ENCODE measurements around the gene KSR2.

Gene KSR2

DNA sequence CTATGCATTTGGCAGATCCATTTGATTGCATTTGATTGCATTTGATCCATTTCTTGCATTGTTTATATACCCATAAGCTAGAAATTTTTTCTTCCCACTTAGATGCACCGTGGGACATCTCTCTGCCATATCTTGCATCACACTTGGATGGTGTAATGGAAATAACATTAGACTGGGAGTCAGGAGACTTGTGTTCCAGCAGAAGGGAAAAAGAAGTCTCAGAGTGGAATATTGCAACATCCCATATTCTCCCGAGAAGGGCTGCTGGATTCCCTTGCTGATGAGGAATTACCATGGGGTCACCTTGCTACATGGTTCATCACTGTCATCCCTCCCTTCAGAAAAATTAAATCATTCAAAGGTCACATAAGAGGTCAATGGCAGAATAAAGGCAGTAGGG lies 78.1 kb downstream of the KSR2 start:
- Histone ChIP-seq H3K4me3 (no peak overlapping the region), H3K27ac (no peak overlapping the region)
- TF ChIP-seq, protein P1, sequence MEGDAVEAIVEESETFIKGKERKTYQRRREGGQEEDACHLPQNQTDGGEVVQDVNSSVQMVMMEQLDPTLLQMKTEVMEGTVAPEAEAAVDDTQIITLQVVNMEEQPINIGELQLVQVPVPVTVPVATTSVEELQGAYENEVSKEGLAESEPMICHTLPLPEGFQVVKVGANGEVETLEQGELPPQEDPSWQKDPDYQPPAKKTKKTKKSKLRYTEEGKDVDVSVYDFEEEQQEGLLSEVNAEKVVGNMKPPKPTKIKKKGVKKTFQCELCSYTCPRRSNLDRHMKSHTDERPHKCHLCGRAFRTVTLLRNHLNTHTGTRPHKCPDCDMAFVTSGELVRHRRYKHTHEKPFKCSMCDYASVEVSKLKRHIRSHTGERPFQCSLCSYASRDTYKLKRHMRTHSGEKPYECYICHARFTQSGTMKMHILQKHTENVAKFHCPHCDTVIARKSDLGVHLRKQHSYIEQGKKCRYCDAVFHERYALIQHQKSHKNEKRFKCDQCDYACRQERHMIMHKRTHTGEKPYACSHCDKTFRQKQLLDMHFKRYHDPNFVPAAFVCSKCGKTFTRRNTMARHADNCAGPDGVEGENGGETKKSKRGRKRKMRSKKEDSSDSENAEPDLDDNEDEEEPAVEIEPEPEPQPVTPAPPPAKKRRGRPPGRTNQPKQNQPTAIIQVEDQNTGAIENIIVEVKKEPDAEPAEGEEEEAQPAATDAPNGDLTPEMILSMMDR (IDR thresholded peaks at IDR 0.05), result no peak
- no peak for DNase-seq (ENCODE audit: low spot score)

DNA sequence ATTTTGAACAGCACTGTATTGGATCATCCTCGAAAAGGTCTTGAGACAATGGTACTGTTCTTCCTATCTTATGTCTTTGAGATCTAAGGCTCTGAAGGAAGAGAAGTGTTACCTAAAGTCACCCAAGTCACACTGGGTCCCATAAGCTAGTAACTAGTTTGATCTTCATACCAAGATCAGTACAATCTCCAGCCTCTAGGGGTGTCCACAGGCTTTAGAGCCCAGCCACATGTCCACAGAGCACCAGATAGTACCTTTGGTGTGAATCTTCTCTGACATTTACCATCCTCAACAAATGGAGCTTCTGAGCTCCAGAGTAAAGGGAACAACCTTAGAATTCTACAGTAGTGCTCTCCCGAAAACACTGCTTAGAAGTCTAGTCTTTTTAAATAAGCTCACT lies 78.7 kb downstream of the KSR2 start:
- TF ChIP-seq, protein P1 (IDR thresholded peaks at IDR 0.05), result no peak

DNA sequence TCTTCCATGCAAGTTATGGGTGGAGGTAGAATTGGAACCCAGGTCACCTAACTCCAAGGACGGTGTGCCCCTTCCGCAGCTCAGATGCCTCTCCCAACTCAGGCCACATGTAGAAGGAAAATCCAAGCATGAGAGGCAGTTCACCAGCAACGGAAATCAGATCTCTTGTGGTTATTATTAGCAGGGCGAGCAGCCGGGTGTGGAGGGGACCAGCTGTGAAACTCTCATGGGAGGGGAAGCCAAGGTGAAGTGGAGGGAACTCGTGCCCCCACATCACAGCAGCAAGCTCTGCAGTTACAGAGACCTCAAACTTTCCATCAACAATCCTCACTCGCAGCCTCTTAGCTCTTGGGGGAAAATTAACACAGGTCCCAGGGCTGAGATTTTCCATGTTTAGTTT lies 79.7 kb downstream of the KSR2 start:
- TF ChIP-seq, protein P1 (IDR thresholded peaks at IDR 0.05), result no peak
- H3K4me3 ChIP-seq, result no peak overlapping the region
- H3K27ac ChIP-seq, result no peak overlapping the region
- no peak for DNase-seq (ENCODE audit: low spot score)

More for the DNA sequence above, 78.7 kb downstream of the KSR2 start:
- Histone ChIP-seq H3K27ac (no peak overlapping the region), H3K4me3 (no peak overlapping the region)
- no peak for DNase-seq (ENCODE audit: low spot score)

DNA sequence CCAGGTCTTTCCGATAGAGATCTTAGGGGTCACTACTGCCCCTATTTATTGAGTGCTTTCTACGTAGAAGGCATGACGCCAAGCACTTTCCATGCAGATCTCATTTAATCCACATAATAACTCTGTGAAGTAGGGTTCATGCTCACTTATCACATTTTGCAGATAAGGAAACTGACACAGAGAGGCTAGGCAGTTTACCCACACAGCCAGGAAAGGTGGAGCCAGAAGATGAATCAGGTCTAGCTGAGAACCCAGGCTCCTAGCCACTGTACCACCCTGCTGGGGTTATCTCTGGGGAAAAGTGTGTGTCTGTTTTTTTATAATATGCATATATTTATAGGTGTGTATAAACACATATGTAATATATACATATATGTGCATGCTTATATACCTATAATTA lies 83.6 kb downstream of the KSR2 start:
- Histone ChIP-seq H3K4me3 (no peak overlapping the region), H3K27ac (no peak overlapping the region)
- TF ChIP-seq, protein P1 (IDR thresholded peaks at IDR 0.05), result no peak
- DNase-seq (ENCODE audit: low spot score), result no peak

DNA sequence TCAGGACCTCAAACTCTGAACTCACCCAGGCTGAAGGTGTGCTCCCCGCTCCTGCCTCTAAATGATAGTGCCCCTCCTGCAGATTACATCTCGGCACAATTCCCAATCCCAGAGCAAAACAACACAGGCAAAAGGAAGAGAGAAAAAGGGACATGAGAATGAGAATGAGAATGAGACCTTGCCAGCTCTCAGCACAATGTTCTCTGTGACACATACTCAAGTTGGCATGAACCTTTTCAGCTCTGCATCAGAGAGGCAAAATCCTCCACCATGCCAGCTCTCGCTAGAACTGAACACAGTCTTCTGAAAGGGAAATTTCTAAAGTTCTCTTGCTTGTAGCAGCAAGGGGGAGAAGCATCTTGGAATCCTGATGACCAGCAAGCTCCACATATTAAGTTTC lies 84.6 kb downstream of the KSR2 start:
- Histone ChIP-seq H3K4me3 (no peak overlapping the region), H3K27ac (no peak overlapping the region)
- TF ChIP-seq, protein P1 (IDR thresholded peaks at IDR 0.05), result no peak
- DNase-seq (ENCODE audit: low spot score), result no peak

DNA sequence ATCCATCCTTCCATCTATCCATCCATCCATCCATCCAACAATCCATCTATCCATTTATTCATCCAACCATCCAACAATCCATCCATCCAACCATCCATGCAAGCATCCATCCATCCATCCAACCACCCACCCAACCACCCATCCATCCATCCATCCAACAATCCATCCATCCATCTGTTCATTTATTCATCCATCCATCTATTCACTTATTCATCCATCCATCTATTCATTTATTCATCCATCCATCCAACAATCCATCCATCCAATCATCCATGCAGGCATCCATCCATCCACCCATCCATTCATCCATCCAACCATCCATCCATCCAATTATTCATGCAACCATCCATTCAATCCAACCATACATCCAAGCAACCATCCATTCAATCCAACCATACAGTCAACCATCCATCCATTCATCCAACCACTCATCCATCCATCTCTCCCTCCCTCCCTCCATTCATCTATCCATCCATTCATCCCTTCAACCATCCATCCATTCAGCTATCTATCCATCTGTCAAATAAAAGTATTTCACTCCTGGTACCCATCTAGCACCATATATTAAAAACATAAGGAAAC lies 86.1 kb downstream of the KSR2 start:
- Histone ChIP-seq H3K27ac (no peak overlapping the region), H3K4me3 (no peak overlapping the region)
- no peak for DNase-seq (ENCODE audit: low spot score)
- TF ChIP-seq, protein P1 (IDR thresholded peaks at IDR 0.05), result no peak

DNA sequence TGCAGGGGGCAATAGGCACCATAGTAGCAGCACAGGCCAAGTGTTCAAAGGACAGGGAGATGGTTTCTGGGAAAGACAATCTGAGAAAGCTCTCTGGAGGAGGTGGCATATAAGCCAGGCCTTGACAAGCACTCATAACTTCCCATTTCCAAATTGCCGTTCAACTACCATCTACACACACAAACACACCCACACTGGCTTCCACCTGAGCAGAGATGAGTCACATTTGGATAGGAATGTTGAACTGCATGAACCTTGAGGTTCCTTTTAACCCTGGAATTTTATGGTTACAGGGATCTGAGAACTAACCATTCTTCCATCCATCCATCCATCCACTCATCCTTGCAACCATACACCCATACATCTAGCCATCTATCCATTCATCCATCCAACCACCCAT lies 86.6 kb downstream of the KSR2 start:
- DNase-seq (ENCODE audit: low spot score), result no peak
- Histone ChIP-seq H3K4me3 (no peak overlapping the region), H3K27ac (no peak overlapping the region)
- TF ChIP-seq, protein P1 (IDR thresholded peaks at IDR 0.05), result no peak
